Right lobe of liver (tissue), 6 donors: ENCODE measurements around the gene HDAC7. TPM values are rescaled to one million over a fixed set of nuclear protein-coding genes. Genes with fewer than 3 reads are reported as not detected.

Experiments
- ATAC-seq, 4 donors: fragments of 200-7000 bp; cut with Tn5 transposase; one replicate each; pipeline ENCODE4 v1.9.1; 2020; ENCODE audit warnings: mild to moderate bottlenecking in 4 of 4, moderate library complexity in 4 of 4
- DNase-seq, 3 donors: peaks; one replicate each; pipeline ENCODE4 v3.0.0-alpha.2; 2020
- H3K27ac ChIP-seq, 3 donors: fragments of 200-600 bp; one replicate each; pipeline ENCODE4 v1.8.0; 2022
- H3K27me3 ChIP-seq, 2 donors: fragments of 200-600 bp; one replicate each; pipeline ENCODE4 v1.8.0; 2022
- H3K36me3 ChIP-seq, 4 donors: fragments of 200-600 bp; sonication (generic) in 1 of 4; one replicate each; pipeline versions ENCODE4 v1.5.1 to v1.8.0; 2017 to 2022; ENCODE audit warnings: control low read depth in 1 of 4
- H3K4me1 ChIP-seq, 4 donors: fragments of 200-600 bp; sonication (generic) in 1 of 4; one replicate each; pipeline versions ENCODE4 v1.5.1 to v1.8.0; 2017 to 2022; ENCODE audit warnings: control low read depth in 1 of 4
- H3K4me3 ChIP-seq, 3 donors: fragments of 200-600 bp; one replicate each; pipeline ENCODE4 v1.8.0; 2022
- H3K9me3 ChIP-seq, 4 donors: fragments of 200-600 bp; sonication (generic) in 1 of 4; one replicate each; pipeline versions ENCODE4 v1.5.1 to v1.8.0; 2017 to 2022; ENCODE audit warnings: control low read depth in 1 of 4
- CTCF ChIP-seq, 4 donors: fragments of 200-600 bp in 3 of 4; fragments of 450-650 bp in 1 of 4; IDR thresholded peaks; one replicate each; pipeline versions ENCODE4 v1.5.1 to v1.8.0; 2016 to 2022; ENCODE audit warnings: antibody characterized with exemption in 4 of 4, mild to moderate bottlenecking in 2 of 4
- POLR2A ChIP-seq: fragments of 450-650 bp; IDR thresholded peaks from one replicate; pipeline ENCODE4 v1.6.1; 2017; ENCODE audit warnings: antibody characterized with exemption, mild to moderate bottlenecking
- WGBS: methylation state at CpG from one replicate; pipeline ENCODE4 v1.1.6; 2018; ENCODE audit warnings: low coverage, low lambda C conversion rate; ENCODE audit not compliant: insufficient coverage; ENCODE audit errors: missing lambda C conversion rate; 5-methylcytosine and 5-hydroxymethylcytosine counted together
- intact Hi-C, 2 donors: fragments of 100-400 bp; cut with DNase I; formaldehyde crosslinking; loops; one replicate each; pipeline versions ENCODE4 v1.11.2 to v1.14.1; 2022
- total RNA-seq, 6 experiments: library from RNA; depleted of rRNA in 2 of 6; stranded (reverse); fragments of >200 nt in 2 of 6; fragmentation: NEBNext Ultra II Directional in 3 of 6; extraction: Animal tissue kit (Norgen Biotek cat#: 25700) in 3 of 6; gene quantifications; one replicate each; pipeline versions ENCODE4 v1.1.0 to v1.2.4, GENCODE V29; 2016 to 2023
- donor health status: DM: no; HTN: yes; CAD: no.
- donor health status: DM: no; HTN: no; CAD: no.
- donor health status: DM: no; HTN: no; CAD: no.
- donor health status: DM: no; HTN: yes; CAD: no.
- donor health status: DM: no; HTN: yes; CAD: no.

The HDAC7 gene
- total RNA-seq, 6 experiments from 2014 or later: 6.6 to 18.8 (median 8.4) TPM

GRCh38 chr12:47848853-47849252 lies 29.1 kb upstream of the HDAC7 start:
- no peaks in the 10 kb centered on the region for H3K27me3 ChIP-seq
- no peak for TF ChIP-seq CTCF (IDR thresholded peaks at IDR 0.05)
- no peak for TF ChIP-seq POLR2A
- intact Hi-C loops: no loop called here
- no peak for ATAC-seq
- H3K4me1 ChIP-seq: peaks cover 0 to 32% (median 9%) of the 10 kb centered on the region in 4 donors
- DNase-seq: no peak
- no peaks in the 10 kb centered on the region for H3K36me3 ChIP-seq
- H3K27ac ChIP-seq: no peak overlapping the region
- H3K4me3 ChIP-seq: no peak overlapping the region
- no peaks in the 10 kb centered on the region for H3K9me3 ChIP-seq
- 53% methylated on average over 5 of the region's 5 CpGs for WGBS

- DNase-seq: no peak
- H3K27ac ChIP-seq: no peak overlapping the region
- WGBS: 79% methylated on average over 5 of the region's 14 CpGs
- H3K36me3 ChIP-seq: no peaks in the 10 kb centered on the region
- intact Hi-C loops: no loop called here
- H3K4me1 ChIP-seq: peaks cover 0 to 13% (median 6%) of the 10 kb centered on the region in 4 donors
- TF ChIP-seq POLR2A (no peak), CTCF (IDR thresholded peaks at IDR 0.05) (no peak)
- no peaks in the 10 kb centered on the region for H3K27me3 ChIP-seq
- no peaks in the 10 kb centered on the region for H3K9me3 ChIP-seq
- no peak for ATAC-seq
- H3K4me3 ChIP-seq: no peak overlapping the region
Measured at GRCh38 chr12:47846294-47846996, 26.7 kb upstream of the HDAC7 start.

DNA sequence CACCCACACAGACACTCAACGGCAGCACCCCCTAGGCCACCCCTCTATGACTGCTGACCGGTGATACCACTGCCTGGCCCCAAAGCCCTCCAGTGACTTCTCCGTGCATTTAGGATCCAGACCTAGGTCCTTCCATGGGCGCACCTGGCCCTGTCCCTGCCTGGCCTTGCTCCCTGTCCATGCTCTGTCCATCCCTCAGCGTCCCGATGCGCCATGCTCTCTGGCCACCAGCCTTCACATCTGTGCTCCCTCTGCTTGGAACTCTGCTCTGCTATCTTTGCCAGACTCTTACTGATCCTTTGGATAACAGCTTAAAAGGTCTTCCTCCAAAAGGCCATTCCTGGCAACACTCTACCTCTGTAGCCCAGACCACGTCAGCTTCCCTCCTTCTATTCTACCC lies 25.4 kb upstream of the HDAC7 start:
- no peak overlapping the region for H3K27ac ChIP-seq
- no peaks in the 10 kb centered on the region for H3K9me3 ChIP-seq
- TF ChIP-seq CTCF (IDR thresholded peaks at IDR 0.05) (no peak), POLR2A (no peak)
- DNase-seq: no peak
- H3K27me3 ChIP-seq: no peaks in the 10 kb centered on the region
- no peak overlapping the region for H3K4me3 ChIP-seq
- WGBS: 78% methylated on average over 1 of the region's 8 CpGs
- no peaks in the 10 kb centered on the region for H3K4me1 ChIP-seq
- H3K36me3 ChIP-seq: no peaks in the 10 kb centered on the region
- intact Hi-C loops: no loop called here
- no peak for ATAC-seq

- H3K36me3 ChIP-seq: no peaks in the 10 kb centered on the region
- ATAC-seq (no peak), DNase-seq (no peak)
- H3K27me3 ChIP-seq: no peaks in the 10 kb centered on the region
- H3K9me3 ChIP-seq: no peaks in the 10 kb centered on the region
- H3K4me1 ChIP-seq: no peaks in the 10 kb centered on the region
- H3K4me3 ChIP-seq: no peak overlapping the region
- TF ChIP-seq POLR2A (no peak), CTCF (IDR thresholded peaks at IDR 0.05) (no peak)
- H3K27ac ChIP-seq: no peak overlapping the region
- intact Hi-C loops: no loop called here
- 75% methylated on average over 12 of the region's 28 CpGs for WGBS
Measured at GRCh38 chr12:47844264-47845019, 24.7 kb upstream of the HDAC7 start.
